GM21529 (cell line): ENCODE measurements around the gene COMMD1.
"Not testable (repeated sequence)": the region's sequence is repeated elsewhere in the genome, so short reads cannot be mapped to it uniquely, and the experiment has no call there.

Experiments
- ATAC-seq: cut with Tn5 transposase; IDR thresholded peaks from one replicate; pipeline ENCODE4 v1.9.1; 2021; ENCODE audit not compliant: unreplicated experiment

The COMMD1 gene

DNA sequence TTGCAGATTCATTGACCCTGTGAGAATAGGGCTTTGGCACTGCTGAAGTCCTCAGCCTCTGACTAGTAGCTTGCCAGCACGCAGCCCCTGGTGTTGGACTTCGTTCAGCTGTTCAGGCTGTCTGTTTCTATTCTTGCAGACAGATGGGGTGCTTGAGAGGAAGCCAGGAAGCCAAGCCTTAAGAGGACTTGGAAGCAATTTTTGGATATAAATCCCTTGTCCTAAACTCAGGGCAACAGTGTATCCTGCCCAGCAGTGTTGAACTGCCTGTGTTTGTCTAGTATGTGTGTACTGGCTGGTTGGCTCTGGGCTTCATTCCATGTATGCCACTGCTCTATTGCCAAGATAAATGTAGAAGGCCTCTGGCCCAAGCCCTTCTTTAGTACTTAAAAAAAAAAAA lies 108.6 kb downstream of the COMMD1 start:
- no peak for ATAC-seq

DNA sequence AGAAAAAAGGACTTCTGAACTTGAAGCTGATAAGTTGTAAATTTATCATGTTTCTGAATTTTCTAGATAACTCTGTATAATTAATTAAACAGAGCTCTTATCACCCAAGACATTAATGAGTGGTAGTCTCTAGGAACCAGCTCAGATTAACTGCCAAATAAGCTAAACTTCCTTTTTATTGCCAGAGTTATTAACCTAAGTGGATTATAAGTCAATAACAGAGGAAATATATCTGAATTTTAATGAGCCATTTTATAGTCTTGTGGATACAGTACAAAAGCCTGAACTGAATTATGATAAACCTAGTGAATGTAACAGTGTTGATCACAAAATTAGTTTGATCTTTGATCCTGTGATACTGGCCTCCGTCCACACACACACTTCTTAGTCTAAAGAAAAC lies 111.5 kb downstream of the COMMD1 start:
- ATAC-seq = no peak

- no peak for ATAC-seq
Measured at GRCh38 chr2:62029910-62030309, 124.4 kb downstream of the COMMD1 start.

DNA sequence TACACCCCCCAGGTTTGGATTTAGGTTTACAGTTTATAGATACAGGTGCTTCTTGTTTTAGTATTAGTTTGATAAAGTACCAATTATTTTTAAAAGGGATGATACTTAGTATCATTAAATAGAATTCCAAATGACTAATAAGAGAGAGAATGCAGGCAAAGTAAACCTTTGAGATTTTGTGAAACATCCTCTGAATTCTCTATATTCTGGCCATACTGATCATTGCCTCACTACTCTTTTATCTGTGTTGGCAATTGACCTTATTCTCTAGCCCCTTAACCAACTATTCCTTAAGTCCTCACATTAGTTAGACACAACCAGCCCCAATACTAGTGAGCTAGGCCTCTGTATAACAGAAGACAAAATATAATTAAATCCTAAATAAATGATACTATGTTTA lies 125.4 kb downstream of the COMMD1 start:
- ATAC-seq = no peak

- peak; percentile 49 for ATAC-seq
Measured at GRCh38 chr2:62032096-62032495, 126.6 kb downstream of the COMMD1 start.

DNA sequence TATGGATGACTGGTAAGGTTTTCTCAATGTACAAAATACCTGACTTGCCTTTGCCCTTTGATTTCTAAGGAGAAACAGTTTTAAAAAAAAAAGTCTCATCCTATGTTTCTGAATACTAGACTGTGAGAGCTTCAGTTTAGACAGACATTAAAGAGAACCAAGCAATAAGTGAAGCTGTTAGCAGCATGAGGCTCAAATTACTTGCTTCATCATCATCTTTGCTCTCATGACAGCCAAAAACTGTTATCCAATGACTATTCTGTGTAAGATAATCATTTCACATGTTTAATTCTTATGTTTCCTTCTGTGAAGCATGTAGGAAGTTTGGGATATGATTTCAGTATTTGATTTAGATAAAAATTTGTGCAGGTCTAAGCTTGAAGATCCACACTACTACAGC lies 129.2 kb downstream of the COMMD1 start:
- no peak for ATAC-seq

- no peak for ATAC-seq
Measured at GRCh38 chr2:62036229-62036628, 130.8 kb downstream of the COMMD1 start.

GRCh38 chr2:62036761-62037250 lies 131.3 kb downstream of the COMMD1 start:
- ATAC-seq = no peak

DNA sequence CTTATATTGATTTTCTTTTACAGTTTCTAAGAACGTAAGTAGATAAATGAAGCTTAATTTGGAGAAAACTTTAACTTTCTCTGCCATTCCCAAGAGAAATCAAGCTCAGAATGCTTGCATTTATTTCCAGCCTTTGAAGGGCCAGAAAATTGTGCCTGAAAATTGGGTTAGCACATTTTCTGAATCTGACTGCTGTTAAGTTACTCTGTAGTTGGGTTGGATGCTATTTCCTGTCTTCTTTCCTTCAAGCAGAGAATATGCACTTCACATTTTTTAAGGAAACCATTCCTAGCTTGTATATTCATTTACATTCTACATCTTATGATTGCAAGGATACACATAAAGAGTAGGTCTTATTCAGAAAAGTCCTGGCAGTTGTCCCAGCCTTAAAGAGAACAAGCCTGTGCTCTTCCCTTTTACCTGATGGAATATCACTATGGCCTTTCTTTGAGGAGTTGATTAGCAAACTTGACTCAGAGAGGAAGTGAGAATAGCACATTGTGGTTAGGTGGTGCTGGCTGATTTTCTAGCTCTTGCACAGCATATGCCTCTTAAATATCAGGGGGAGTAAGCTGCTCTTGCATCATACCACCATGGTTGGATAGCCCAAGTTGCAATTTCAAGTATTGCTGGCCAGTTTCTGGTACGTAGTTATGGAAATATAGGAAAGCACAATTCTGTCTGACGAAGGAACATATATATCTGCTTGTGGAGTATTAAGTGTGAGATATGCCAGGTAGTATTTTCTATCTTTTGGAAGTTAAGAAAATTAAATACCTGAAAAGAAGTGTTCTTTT lies 133.7 kb downstream of the COMMD1 start:
- peak; percentile 99 for ATAC-seq

GRCh38 chr2:62040926-62041325 lies 135.5 kb downstream of the COMMD1 start:
- ATAC-seq = no peak

DNA sequence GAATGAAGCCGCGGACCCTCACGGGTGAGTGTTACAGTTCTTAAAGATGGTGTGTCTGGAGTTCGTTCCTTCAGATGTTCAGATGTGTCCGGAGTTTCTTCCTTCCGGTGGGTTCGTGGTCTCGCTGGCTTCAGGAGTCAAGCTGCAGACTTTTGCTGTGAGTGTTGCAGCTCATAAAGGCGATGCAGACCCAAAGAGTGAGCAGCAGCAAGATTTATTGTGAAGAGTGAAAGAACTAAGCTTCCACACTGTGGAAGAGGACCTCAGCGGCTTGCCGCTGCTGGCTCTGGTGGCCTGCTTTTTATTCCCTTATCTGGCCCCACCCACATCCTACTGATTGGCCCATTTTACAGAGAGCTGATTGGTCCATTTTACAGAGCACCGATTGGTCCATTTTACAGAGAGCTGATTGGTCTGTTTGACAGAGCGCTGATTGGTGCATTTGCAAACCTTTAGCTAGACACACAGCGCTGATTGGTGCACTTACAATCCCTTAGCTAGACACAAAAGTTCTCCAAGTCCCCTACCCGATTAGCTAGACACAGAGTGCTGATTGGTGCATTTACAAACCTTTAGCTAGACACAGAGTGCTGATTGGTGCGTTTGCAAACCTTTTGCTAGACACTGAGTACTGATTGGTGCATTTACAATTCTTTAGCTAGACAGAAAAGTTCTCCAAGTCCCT lies 136.4 kb downstream of the COMMD1 start:
- ATAC-seq = not testable (repeated sequence)

- no peak for ATAC-seq
Measured at GRCh38 chr2:62042400-62042799, 136.9 kb downstream of the COMMD1 start.

- ATAC-seq = no peak
Measured at GRCh38 chr2:62042944-62043343, 137.5 kb downstream of the COMMD1 start.

- ATAC-seq = no peak
Measured at GRCh38 chr2:62045017-62045543, 139.6 kb downstream of the COMMD1 start.

DNA sequence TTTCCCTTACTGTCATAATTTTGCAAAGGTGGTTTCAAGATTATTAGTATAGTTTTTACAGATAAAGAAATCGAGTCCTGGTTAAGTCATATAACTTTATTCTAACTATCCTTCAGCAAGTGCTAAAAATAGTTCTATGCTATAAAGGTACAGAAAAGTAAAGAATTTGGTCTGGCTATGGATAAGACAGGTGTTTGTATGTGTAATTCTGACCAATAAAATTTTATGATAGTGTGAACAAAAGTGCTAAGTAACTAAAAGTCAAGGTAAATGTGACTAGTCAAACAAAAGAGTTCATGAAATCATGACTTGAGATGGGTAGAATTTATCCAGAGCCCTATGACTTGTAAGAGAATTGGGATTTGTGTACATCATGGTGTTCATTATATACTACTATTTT lies 140.7 kb downstream of the COMMD1 start:
- ATAC-seq = no peak

GRCh38 chr2:62050456-62051045 lies 145.1 kb downstream of the COMMD1 start:
- no peak for ATAC-seq

GRCh38 chr2:62054029-62054791 lies 148.7 kb downstream of the COMMD1 start:
- ATAC-seq = no peak

- ATAC-seq = no peak
Measured at GRCh38 chr2:62054916-62055450, 149.5 kb downstream of the COMMD1 start.

GRCh38 chr2:62055724-62056336 lies 150.4 kb downstream of the COMMD1 start:
- ATAC-seq = no peak

- no peak for ATAC-seq
Measured at GRCh38 chr2:62056341-62056740, 150.9 kb downstream of the COMMD1 start.
